ENCODE results near the gene SARNP.
"Not testable (repeated sequence)": the region's sequence is repeated elsewhere in the genome, so short reads cannot be mapped to it uniquely, and the experiment has no call there.

GRCh38 chr12:55862931-55863330 is 45.4 kb upstream of the SARNP start:
- not testable (repeated sequence) for TF ChIP-seq CTCF (conservative IDR thresholded peaks at IDR 0.05; ENCODE audit: low read length); EZH2phosphoT487 (IDR thresholded peaks at IDR 0.05; ENCODE audit: borderline replicate concordance, low read depth, low read length)
